ENCODE results near the gene EPHB6. TPM values are rescaled to one million over a fixed set of nuclear protein-coding genes. Genes with fewer than 3 reads are reported as not detected.

Gene EPHB6, protein sequence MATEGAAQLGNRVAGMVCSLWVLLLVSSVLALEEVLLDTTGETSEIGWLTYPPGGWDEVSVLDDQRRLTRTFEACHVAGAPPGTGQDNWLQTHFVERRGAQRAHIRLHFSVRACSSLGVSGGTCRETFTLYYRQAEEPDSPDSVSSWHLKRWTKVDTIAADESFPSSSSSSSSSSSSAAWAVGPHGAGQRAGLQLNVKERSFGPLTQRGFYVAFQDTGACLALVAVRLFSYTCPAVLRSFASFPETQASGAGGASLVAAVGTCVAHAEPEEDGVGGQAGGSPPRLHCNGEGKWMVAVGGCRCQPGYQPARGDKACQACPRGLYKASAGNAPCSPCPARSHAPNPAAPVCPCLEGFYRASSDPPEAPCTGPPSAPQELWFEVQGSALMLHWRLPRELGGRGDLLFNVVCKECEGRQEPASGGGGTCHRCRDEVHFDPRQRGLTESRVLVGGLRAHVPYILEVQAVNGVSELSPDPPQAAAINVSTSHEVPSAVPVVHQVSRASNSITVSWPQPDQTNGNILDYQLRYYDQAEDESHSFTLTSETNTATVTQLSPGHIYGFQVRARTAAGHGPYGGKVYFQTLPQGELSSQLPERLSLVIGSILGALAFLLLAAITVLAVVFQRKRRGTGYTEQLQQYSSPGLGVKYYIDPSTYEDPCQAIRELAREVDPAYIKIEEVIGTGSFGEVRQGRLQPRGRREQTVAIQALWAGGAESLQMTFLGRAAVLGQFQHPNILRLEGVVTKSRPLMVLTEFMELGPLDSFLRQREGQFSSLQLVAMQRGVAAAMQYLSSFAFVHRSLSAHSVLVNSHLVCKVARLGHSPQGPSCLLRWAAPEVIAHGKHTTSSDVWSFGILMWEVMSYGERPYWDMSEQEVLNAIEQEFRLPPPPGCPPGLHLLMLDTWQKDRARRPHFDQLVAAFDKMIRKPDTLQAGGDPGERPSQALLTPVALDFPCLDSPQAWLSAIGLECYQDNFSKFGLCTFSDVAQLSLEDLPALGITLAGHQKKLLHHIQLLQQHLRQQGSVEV
- polyA plus RNA-seq (2013) = 21.5 TPM

DNA sequence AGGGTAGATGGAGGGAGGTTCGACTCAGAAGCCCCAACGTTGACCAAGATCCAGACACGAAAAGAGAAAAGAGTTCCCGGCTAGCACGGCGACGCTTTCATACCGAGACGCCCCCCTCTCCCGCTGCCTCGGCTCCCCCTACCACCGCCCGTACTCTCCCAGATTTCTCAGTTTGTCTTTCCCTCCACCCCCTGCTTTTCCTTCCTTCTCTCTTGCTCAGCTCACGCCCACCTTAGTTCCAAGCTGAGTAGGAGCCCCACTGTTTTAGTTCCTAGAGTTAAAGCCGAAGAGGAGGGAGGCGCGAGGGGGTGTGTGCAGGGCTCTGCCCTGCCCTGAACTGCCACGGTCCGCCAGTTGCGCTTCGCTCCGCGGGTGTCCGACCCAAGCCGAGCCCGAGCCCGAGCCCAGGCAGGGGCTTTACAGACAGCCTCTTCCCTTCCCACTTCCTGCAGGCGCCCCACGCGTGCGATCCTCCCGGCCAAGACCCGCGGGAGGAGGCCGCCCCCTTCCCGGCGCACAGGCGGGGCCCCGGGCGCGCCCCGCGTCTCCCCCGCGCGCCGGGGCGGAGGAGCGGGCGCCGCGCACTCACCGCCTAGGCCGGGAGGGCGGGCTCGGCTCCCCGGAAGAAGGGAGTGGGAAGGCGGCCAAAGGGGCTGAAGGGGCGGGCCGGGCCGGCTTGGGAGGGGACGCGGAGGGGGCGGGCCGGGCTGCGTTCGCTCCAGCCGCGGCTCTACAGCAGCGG is at the start of gene EPHB6:
EPHB6 (plus strand) TSS at position 705 of the 742 bp plus-strand sequence. CDS start 8,152 bp downstream, outside the sequence.
- H3K27ac ChIP-seq (ENCODE audit: insufficient read depth in 1 of 2, low read depth in 1 of 2, low read length in 2 of 2, poor library complexity in 1 of 2, severe bottlenecking in 2 of 2) = peak within 1 kb of the TSS; percentile 28 to 54
- H3K27me3 ChIP-seq (replicated peaks in 2 of 5; ENCODE audit: control insufficient read depth in 4 of 5, insufficient read depth in 5 of 5, low read length in 4 of 5) = no peaks in the 10 kb centered on the region
- no peaks in the 10 kb centered on the region for H3K36me3 ChIP-seq (ENCODE audit: control insufficient read depth in 4 of 4, insufficient read depth in 4 of 4, low read length in 3 of 4)
- ChIA-PET CTCF (interaction anchor here (0.8 to 2.3 kb wide), 10 partner anchors 8 to 152 kb away, joined by 3 to 12 read pairs (median 5); no protein-coding TSS in a partner anchor), POLR2A (no interaction called here)
- H3K4me1 ChIP-seq (ENCODE audit: control extremely low read depth in 1 of 4, control insufficient read depth in 4 of 4, insufficient read depth in 4 of 4, low read length in 3 of 4) = peaks cover 5 to 33% (median 18%) of the 10 kb centered on the region in 4 experiments
- DNase-seq = peak; percentile 50 to 82 (median 70)
- no peaks in the 10 kb centered on the region for H3K9me3 ChIP-seq (ENCODE audit: control extremely low read depth in 1 of 5, control insufficient read depth in 4 of 5, insufficient read depth in 2 of 5, low read depth in 1 of 5, low read length in 4 of 5)
- under 1% methylated on average over 32 of the region's 70 CpGs for WGBS (ENCODE audit: insufficient coverage)
- H3K4me3 ChIP-seq (ENCODE audit: control insufficient read depth in 1 of 7, extremely low read depth in 1 of 7, insufficient read depth in 4 of 7, low read depth in 2 of 7, low read length in 6 of 7) = peak within 1 kb of the TSS; percentile 77 to 96 (median 84)

DNA sequence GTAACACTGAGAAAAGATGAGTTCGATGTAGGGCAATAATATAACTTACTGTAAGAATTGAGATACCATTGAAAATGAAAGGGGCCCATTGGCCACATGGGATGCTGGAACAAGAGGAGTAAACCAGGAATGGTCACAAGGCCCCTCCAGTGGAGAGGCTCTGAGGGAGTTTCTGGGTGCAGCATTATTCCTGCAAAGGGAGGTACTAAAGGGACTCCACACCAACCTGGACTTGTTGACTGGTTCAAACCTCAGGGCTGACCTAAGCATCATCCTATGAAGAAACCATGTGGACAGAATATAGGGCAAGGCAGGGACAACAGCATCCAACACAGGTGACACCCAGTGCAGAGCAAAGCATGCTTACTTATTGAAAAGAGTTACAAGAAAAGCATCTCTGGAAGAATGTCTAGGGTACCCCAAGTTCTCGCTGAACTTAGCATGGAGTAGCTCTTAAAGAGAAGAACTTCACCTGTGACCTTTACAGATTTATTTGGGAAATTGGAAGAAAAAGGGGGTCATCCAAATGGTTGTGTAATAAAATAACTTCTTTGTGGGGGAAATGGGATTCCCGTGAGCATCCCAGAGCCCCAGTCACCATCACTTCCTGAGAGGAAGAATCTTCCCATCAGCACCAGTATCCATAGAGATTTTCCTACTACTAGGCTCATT is 49.4 kb upstream of the EPHB6 start:
- Histone ChIP-seq H3K27ac (ENCODE audit: insufficient read depth in 1 of 2, low read depth in 1 of 2, low read length in 2 of 2, poor library complexity in 1 of 2, severe bottlenecking in 2 of 2) (peak overlapping the region in 1 of 2 experiments; percentile 16), H3K4me1 (ENCODE audit: control extremely low read depth in 1 of 4, control insufficient read depth in 4 of 4, insufficient read depth in 4 of 4, low read length in 3 of 4) (peaks cover 61 to 78% (median 69%) of the 10 kb centered on the region in 4 experiments), H3K9me3 (ENCODE audit: control extremely low read depth in 1 of 5, control insufficient read depth in 4 of 5, insufficient read depth in 2 of 5, low read depth in 1 of 5, low read length in 4 of 5) (no peaks in the 10 kb centered on the region), H3K4me3 (ENCODE audit: control insufficient read depth in 1 of 7, extremely low read depth in 1 of 7, insufficient read depth in 4 of 7, low read depth in 2 of 7, low read length in 6 of 7) (no peak overlapping the region), H3K27me3 (replicated peaks in 2 of 5; ENCODE audit: control insufficient read depth in 4 of 5, insufficient read depth in 5 of 5, low read length in 4 of 5) (no peaks in the 10 kb centered on the region), H3K36me3 (ENCODE audit: control insufficient read depth in 4 of 4, insufficient read depth in 4 of 4, low read length in 3 of 4) (peaks cover 0 to 32% (median 19%) of the 10 kb centered on the region in 4 experiments)
- DNase-seq = no peak
- WGBS (ENCODE audit: insufficient coverage) = 91% methylated on average over 1 of the region's 3 CpGs
- CTCF ChIA-PET = interaction anchor here (1.2 to 31.6 kb wide), 3 partner anchors 15 to 173 kb away, joined by 5 to 679 read pairs (median 167); no protein-coding TSS in a partner anchor
- POLR2A ChIA-PET = interaction anchor here (0.8 to 7.5 kb wide), 4 partner anchors 9 to 336 kb away, joined by 3 to 96 read pairs (median 4); no protein-coding TSS in a partner anchor

DNA sequence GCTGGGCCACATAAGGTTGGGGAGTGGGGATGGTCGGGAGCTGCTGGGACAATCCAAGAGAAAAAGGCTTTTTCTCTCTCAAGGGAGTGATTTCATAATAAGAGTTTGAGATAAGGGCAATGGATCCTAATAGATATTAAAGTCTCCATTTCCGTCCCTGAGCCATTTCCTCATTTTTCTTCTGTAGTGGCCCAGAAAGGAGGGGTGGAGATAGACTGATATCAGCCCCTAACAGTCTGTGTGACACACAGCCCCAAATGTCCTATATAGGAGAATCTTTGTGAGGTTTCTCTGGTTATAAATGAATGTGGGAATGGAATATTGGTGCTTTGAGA is 48.9 kb upstream of the EPHB6 start:
- ChIA-PET POLR2A (interaction anchor here (0.8 to 7.5 kb wide), 2 partner anchors 10 to 158 kb away, joined by 3 to 96 read pairs; no protein-coding TSS in a partner anchor), CTCF (interaction anchor here (1.2 to 31.6 kb wide), 3 partner anchors 15 to 173 kb away, joined by 5 to 679 read pairs (median 167); no protein-coding TSS in a partner anchor)
- peak; percentile 51 to 81 (median 75) for DNase-seq
- H3K36me3 ChIP-seq (ENCODE audit: control insufficient read depth in 4 of 4, insufficient read depth in 4 of 4, low read length in 3 of 4) = peaks cover 0 to 27% (median 18%) of the 10 kb centered on the region in 4 experiments
- H3K27ac ChIP-seq (ENCODE audit: insufficient read depth in 1 of 2, low read depth in 1 of 2, low read length in 2 of 2, poor library complexity in 1 of 2, severe bottlenecking in 2 of 2) = peak overlapping the region in 1 of 2 experiments; percentile 16
- H3K27me3 ChIP-seq (replicated peaks in 2 of 5; ENCODE audit: control insufficient read depth in 4 of 5, insufficient read depth in 5 of 5, low read length in 4 of 5) = no peaks in the 10 kb centered on the region
- no peaks in the 10 kb centered on the region for H3K9me3 ChIP-seq (ENCODE audit: control extremely low read depth in 1 of 5, control insufficient read depth in 4 of 5, insufficient read depth in 2 of 5, low read depth in 1 of 5, low read length in 4 of 5)
- no peak overlapping the region for H3K4me3 ChIP-seq (ENCODE audit: control insufficient read depth in 1 of 7, extremely low read depth in 1 of 7, insufficient read depth in 4 of 7, low read depth in 2 of 7, low read length in 6 of 7)
- H3K4me1 ChIP-seq (ENCODE audit: control extremely low read depth in 1 of 4, control insufficient read depth in 4 of 4, insufficient read depth in 4 of 4, low read length in 3 of 4) = peaks cover 63 to 78% (median 69%) of the 10 kb centered on the region in 4 experiments
- WGBS (ENCODE audit: insufficient coverage) = 17% methylated on average over 1 of the region's 2 CpGs

DNA sequence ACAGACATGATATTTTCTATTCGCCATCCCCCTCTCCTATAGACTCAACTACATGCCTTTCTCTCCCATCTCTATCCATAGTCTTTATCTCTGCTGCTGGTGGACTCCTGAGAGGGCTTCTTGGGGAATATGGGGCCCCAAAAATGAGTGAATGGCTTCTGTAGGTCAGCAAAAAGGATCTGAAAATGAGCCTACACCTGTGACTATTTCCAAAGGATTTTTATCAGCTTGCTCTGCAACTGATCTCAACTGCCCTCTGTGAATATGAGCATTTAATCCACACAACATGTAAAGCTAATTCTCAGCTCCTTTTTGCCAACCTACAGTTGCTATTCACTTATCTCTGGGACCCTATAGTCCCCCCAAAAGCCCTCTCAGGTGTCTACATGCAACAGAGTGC is 47.9 kb upstream of the EPHB6 start:
- Histone ChIP-seq H3K27me3 (replicated peaks in 2 of 5; ENCODE audit: control insufficient read depth in 4 of 5, insufficient read depth in 5 of 5, low read length in 4 of 5) (no peaks in the 10 kb centered on the region), H3K4me1 (ENCODE audit: control extremely low read depth in 1 of 4, control insufficient read depth in 4 of 4, insufficient read depth in 4 of 4, low read length in 3 of 4) (peaks cover 64 to 75% (median 69%) of the 10 kb centered on the region in 4 experiments), H3K36me3 (ENCODE audit: control insufficient read depth in 4 of 4, insufficient read depth in 4 of 4, low read length in 3 of 4) (peaks cover 0 to 20% (median 12%) of the 10 kb centered on the region in 4 experiments), H3K9me3 (ENCODE audit: control extremely low read depth in 1 of 5, control insufficient read depth in 4 of 5, insufficient read depth in 2 of 5, low read depth in 1 of 5, low read length in 4 of 5) (no peaks in the 10 kb centered on the region), H3K27ac (ENCODE audit: insufficient read depth in 1 of 2, low read depth in 1 of 2, low read length in 2 of 2, poor library complexity in 1 of 2, severe bottlenecking in 2 of 2) (peak overlapping the region; percentile 86 to 92), H3K4me3 (ENCODE audit: control insufficient read depth in 1 of 7, extremely low read depth in 1 of 7, insufficient read depth in 4 of 7, low read depth in 2 of 7, low read length in 6 of 7) (no peak overlapping the region)
- 100% methylated on average over 1 of the region's 1 CpG for WGBS (ENCODE audit: insufficient coverage)
- no peak for DNase-seq
- ChIA-PET CTCF (interaction anchor here (1.9 to 31.6 kb wide), 4 partner anchors 16 to 181 kb away, joined by 4 to 679 read pairs (median 94); no protein-coding TSS in a partner anchor), POLR2A (interaction anchor here (0.9 to 7.5 kb wide), 3 partner anchors 11 to 93 kb away, joined by 3 to 96 read pairs (median 23); no protein-coding TSS in a partner anchor)

DNA sequence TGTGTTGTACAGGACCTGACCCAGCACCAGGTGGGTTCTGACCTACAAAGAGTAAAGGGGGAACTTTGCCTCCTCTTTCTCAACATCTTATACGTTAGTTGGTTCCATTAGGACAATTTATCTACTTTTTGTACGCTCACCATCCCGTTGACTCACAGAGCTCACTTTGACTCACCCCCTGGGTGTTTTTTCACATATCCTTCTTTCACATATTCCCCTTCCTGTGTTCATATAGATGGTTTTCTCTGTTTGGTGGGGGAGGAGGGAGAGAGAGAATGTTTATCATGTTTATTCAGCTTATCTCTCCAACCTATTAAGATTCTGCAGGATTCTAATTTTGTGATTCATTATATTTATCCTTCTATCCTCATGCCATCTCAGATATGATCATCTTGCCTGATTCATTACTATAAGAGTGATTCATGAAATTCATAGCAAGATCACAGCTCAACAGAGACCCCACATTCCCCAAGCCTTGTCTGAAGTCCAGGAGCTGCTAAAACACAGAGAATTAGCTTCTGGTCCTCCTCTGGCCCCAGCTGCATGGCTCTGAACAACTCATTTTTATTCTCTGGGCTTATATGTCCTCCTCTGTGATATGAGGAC is 46.9 kb upstream of the EPHB6 start:
- H3K9me3 ChIP-seq (ENCODE audit: control extremely low read depth in 1 of 5, control insufficient read depth in 4 of 5, insufficient read depth in 2 of 5, low read depth in 1 of 5, low read length in 4 of 5) = no peaks in the 10 kb centered on the region
- POLR2A ChIA-PET = interaction anchor here (0.7 to 7.5 kb wide), 10 partner anchors 12 to 338 kb away, joined by 3 to 96 read pairs (median 6); no protein-coding TSS in a partner anchor
- H3K27me3 ChIP-seq (replicated peaks in 2 of 5; ENCODE audit: control insufficient read depth in 4 of 5, insufficient read depth in 5 of 5, low read length in 4 of 5) = no peaks in the 10 kb centered on the region
- DNase-seq = peak; percentile 34 to 66 (median 66)
- peak overlapping the region in 1 of 7 experiments; percentile 19 for H3K4me3 ChIP-seq (ENCODE audit: control insufficient read depth in 1 of 7, extremely low read depth in 1 of 7, insufficient read depth in 4 of 7, low read depth in 2 of 7, low read length in 6 of 7)
- CTCF ChIA-PET = interaction anchor here (0.7 to 31.6 kb wide), 16 partner anchors 10 to 339 kb away, joined by 3 to 679 read pairs (median 4); no protein-coding TSS in a partner anchor
- peaks cover 64 to 74% (median 69%) of the 10 kb centered on the region in 4 experiments for H3K4me1 ChIP-seq (ENCODE audit: control extremely low read depth in 1 of 4, control insufficient read depth in 4 of 4, insufficient read depth in 4 of 4, low read length in 3 of 4)
- peak overlapping the region; percentile 86 to 92 for H3K27ac ChIP-seq (ENCODE audit: insufficient read depth in 1 of 2, low read depth in 1 of 2, low read length in 2 of 2, poor library complexity in 1 of 2, severe bottlenecking in 2 of 2)
- peaks cover 0 to 10% (median 5%) of the 10 kb centered on the region in 4 experiments for H3K36me3 ChIP-seq (ENCODE audit: control insufficient read depth in 4 of 4, insufficient read depth in 4 of 4, low read length in 3 of 4)
- WGBS (ENCODE audit: insufficient coverage) = 53% methylated on average over 2 of the region's 3 CpGs

Data from common myeloid progenitor, CD34-positive (primary cell).